ENCODE measurements around the gene MACROD2.

Gene MACROD2

GRCh38 chr20:15065794-15066193, 1070.5 kb downstream of the MACROD2 start:
- no peak overlapping the region for H3K27ac Mint-ChIP-seq
- no peaks in the 10 kb centered on the region for H3K4me1 Mint-ChIP-seq
- no peaks in the 10 kb centered on the region for H3K36me3 Mint-ChIP-seq
- no peak for DNase-seq
- no peaks in the 10 kb centered on the region for H3K27me3 Mint-ChIP-seq
- no peak overlapping the region for H3K4me3 Mint-ChIP-seq
- peaks cover 12% of the 10 kb centered on the region for H3K9me3 Mint-ChIP-seq
- CTCF ChIA-PET: no interaction called here

DNA sequence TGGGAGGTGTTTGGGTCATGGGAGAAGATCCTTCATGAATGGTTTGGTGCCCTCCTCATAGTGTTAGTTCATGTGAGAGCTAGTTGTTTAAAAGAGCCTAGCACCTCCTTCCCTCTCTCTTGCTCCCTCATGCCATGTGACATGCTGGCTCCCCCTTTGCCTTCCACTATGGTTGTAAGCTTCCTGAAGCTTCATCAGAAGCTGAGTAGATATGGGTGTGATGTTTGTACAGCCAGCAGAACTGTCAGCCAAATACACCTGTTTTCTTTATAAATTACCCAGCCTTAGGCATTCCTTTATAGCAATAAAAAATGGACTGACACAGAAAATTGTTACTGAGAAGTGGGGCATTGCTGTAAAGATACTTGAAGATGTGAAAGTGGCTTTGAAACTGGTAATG, 1073.2 kb downstream of the MACROD2 start:
- Mint-ChIP-seq H3K36me3 (no peaks in the 10 kb centered on the region), H3K27ac (no peak overlapping the region), H3K9me3 (peaks cover 12% of the 10 kb centered on the region), H3K4me3 (no peak overlapping the region), H3K27me3 (no peaks in the 10 kb centered on the region), H3K4me1 (no peaks in the 10 kb centered on the region)
- CTCF ChIA-PET: no interaction called here
- DNase-seq: no peak

- Mint-ChIP-seq H3K27ac (no peak overlapping the region), H3K27me3 (no peaks in the 10 kb centered on the region), H3K4me1 (no peaks in the 10 kb centered on the region), H3K36me3 (no peaks in the 10 kb centered on the region), H3K4me3 (no peak overlapping the region), H3K9me3 (peaks cover 12% of the 10 kb centered on the region)
- no peak for DNase-seq
- CTCF ChIA-PET: no interaction called here
Observed at GRCh38 chr20:15069355-15069754, 1074.0 kb downstream of the MACROD2 start.

DNA sequence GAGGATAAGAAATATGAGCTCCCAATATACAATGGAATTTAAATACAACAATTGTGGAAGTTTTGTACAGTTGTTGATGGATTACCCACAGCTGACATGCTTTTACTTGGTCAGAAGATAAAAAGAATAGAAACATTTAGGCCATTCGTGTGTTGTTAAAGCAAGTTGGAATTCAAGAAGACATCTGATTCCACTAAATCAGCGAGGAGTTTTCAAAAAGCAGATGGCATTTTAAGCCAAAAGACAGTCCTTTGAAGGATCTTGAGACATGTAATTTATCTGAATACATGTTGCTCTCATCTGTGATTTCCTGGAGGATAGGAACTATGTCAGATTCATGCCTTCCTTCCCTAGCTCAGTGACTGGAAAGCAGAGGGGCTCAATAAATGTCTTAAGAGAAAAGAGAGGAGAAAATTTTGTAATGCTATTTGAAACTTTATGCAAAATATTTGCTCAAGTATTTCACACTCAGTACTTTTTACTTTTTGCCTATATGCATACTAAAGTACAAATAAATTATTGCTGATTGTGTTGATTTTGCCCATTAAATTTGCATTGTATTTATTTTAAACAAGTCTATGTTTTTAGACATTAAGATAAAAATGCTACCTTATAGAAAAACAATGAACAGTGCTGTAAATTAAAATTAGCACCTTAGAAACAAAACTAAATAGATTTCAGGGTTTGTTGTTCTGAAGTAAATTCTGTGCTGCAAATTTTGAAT, 1075.9 kb downstream of the MACROD2 start:
- Mint-ChIP-seq H3K4me1 (no peaks in the 10 kb centered on the region), H3K9me3 (peaks cover 6% of the 10 kb centered on the region), H3K36me3 (no peaks in the 10 kb centered on the region), H3K27me3 (no peaks in the 10 kb centered on the region), H3K27ac (no peak overlapping the region), H3K4me3 (no peak overlapping the region)
- CTCF ChIA-PET: no interaction called here
- DNase-seq: no peak

GRCh38 chr20:15072316-15072715, 1077.0 kb downstream of the MACROD2 start:
- Mint-ChIP-seq H3K36me3 (no peaks in the 10 kb centered on the region), H3K27ac (no peak overlapping the region), H3K27me3 (no peaks in the 10 kb centered on the region), H3K4me1 (no peaks in the 10 kb centered on the region), H3K9me3 (peaks cover 4% of the 10 kb centered on the region), H3K4me3 (no peak overlapping the region)
- no peak for DNase-seq
- CTCF ChIA-PET: no interaction called here

DNA sequence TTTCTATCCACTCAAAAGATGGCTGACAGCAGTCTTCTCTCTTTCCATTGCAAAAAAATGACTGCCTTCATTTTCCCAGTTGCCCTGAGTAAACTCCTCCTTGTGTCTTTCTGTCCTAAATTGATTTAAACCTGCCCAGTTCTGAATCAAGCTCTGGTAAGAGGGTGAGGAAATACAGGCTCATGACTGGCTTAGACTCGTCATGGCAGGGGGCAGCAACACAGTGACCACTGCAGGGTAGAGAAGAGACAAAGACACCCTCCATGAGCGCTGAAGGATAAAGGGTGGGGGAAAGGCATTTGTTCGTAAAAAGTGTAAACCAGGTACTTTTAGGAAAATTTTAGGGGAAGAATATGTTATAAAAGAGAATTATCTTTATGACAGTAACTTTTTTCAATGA, 1080.3 kb downstream of the MACROD2 start:
- no peak for DNase-seq
- Mint-ChIP-seq H3K4me1 (no peaks in the 10 kb centered on the region), H3K27me3 (no peaks in the 10 kb centered on the region), H3K9me3 (peaks cover 2% of the 10 kb centered on the region), H3K4me3 (no peak overlapping the region), H3K27ac (no peak overlapping the region), H3K36me3 (no peaks in the 10 kb centered on the region)
- CTCF ChIA-PET: no interaction called here

GRCh38 chr20:15076785-15077184, 1081.5 kb downstream of the MACROD2 start:
- no peak for DNase-seq
- H3K27ac Mint-ChIP-seq: no peak overlapping the region
- H3K27me3 Mint-ChIP-seq: no peaks in the 10 kb centered on the region
- H3K36me3 Mint-ChIP-seq: no peaks in the 10 kb centered on the region
- H3K9me3 Mint-ChIP-seq: peaks cover 2% of the 10 kb centered on the region
- CTCF ChIA-PET: no interaction called here
- H3K4me3 Mint-ChIP-seq: no peak overlapping the region
- no peaks in the 10 kb centered on the region for H3K4me1 Mint-ChIP-seq

- Mint-ChIP-seq H3K36me3 (no peaks in the 10 kb centered on the region), H3K4me3 (no peak overlapping the region), H3K27me3 (no peaks in the 10 kb centered on the region), H3K27ac (no peak overlapping the region), H3K4me1 (no peaks in the 10 kb centered on the region), H3K9me3 (peaks cover 2% of the 10 kb centered on the region)
- CTCF ChIA-PET: no interaction called here
- no peak for DNase-seq
Observed at GRCh38 chr20:15077733-15078250, 1082.5 kb downstream of the MACROD2 start.

DNA sequence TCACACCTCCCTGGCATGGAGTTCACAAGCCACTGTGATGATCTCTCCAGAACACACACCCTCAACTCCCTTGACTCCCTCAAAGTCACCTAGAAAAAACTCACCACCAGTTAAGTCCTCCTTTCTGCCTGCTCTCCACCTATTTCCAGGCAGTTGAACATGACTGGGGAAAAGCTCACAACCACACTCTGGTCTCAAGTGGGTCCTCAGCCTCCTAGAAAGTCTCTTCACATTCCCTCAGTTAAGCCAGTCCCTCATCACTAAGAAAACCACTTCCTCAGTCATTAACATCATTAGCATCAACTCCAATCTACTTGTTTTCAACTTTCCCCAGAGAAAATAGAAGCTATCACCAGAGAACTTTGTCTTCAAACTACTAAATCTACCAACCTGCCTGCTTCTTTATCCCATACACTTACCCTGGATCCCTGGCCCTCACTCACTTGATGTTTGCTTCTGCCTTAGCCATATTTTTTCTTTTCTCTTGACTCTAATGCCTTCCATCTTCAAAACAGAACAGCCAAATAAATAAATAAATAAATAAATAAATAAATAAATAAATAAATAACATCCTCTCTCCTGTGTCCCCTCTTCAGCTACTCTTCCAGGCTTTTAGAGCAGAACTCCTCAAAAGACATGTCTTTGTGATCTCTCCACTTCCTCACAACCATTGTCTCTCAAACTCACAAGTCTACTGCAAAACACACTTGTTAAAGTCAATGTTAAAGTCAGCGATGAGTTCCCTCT, 1084.5 kb downstream of the MACROD2 start:
- CTCF ChIA-PET: no interaction called here
- no peaks in the 10 kb centered on the region for H3K36me3 Mint-ChIP-seq
- no peak for DNase-seq
- H3K27me3 Mint-ChIP-seq: no peaks in the 10 kb centered on the region
- no peak overlapping the region for H3K4me3 Mint-ChIP-seq
- H3K9me3 Mint-ChIP-seq: peaks cover 3% of the 10 kb centered on the region
- no peak overlapping the region for H3K27ac Mint-ChIP-seq
- H3K4me1 Mint-ChIP-seq: no peaks in the 10 kb centered on the region

GRCh38 chr20:15081261-15081660, 1085.9 kb downstream of the MACROD2 start:
- CTCF ChIA-PET: no interaction called here
- Mint-ChIP-seq H3K9me3 (peaks cover 2% of the 10 kb centered on the region), H3K4me1 (no peaks in the 10 kb centered on the region), H3K36me3 (no peaks in the 10 kb centered on the region), H3K27me3 (no peaks in the 10 kb centered on the region), H3K4me3 (no peak overlapping the region), H3K27ac (no peak overlapping the region)
- DNase-seq: no peak

GRCh38 chr20:15091421-15092037, 1096.2 kb downstream of the MACROD2 start:
- Mint-ChIP-seq H3K36me3 (no peaks in the 10 kb centered on the region), H3K4me3 (no peak overlapping the region), H3K27me3 (no peaks in the 10 kb centered on the region), H3K27ac (no peak overlapping the region), H3K9me3 (peaks cover 4% of the 10 kb centered on the region), H3K4me1 (no peaks in the 10 kb centered on the region)
- no peak for DNase-seq
- CTCF ChIA-PET: no interaction called here

GRCh38 chr20:15098351-15098750, 1103.0 kb downstream of the MACROD2 start:
- H3K27ac Mint-ChIP-seq: no peak overlapping the region

GRCh38 chr20:15099130-15099529, 1103.8 kb downstream of the MACROD2 start:
- Mint-ChIP-seq H3K4me3 (no peak overlapping the region), H3K27ac (no peak overlapping the region), H3K27me3 (no peaks in the 10 kb centered on the region), H3K9me3 (peaks cover 18% of the 10 kb centered on the region), H3K36me3 (no peaks in the 10 kb centered on the region), H3K4me1 (no peaks in the 10 kb centered on the region)
- DNase-seq: no peak
- CTCF ChIA-PET: no interaction called here

More at GRCh38 chr20:15098351-15098750, 1103.0 kb downstream of the MACROD2 start:
- Mint-ChIP-seq H3K4me3 (no peak overlapping the region), H3K36me3 (no peaks in the 10 kb centered on the region), H3K4me1 (no peaks in the 10 kb centered on the region), H3K9me3 (peaks cover 13% of the 10 kb centered on the region), H3K27me3 (no peaks in the 10 kb centered on the region)
- CTCF ChIA-PET: no interaction called here
- no peak for DNase-seq

GRCh38 chr20:15100506-15101160, 1105.3 kb downstream of the MACROD2 start:
- no peaks in the 10 kb centered on the region for H3K4me1 Mint-ChIP-seq
- DNase-seq: no peak

More at GRCh38 chr20:15100506-15101160, 1105.3 kb downstream of the MACROD2 start:
- Mint-ChIP-seq H3K36me3 (no peaks in the 10 kb centered on the region), H3K9me3 (peaks cover 18% of the 10 kb centered on the region), H3K27me3 (no peaks in the 10 kb centered on the region), H3K4me3 (no peak overlapping the region), H3K27ac (no peak overlapping the region)
- CTCF ChIA-PET: no interaction called here

Measured in activated naive CD4-positive, alpha-beta T cell treated with anti-CD3 and anti-CD28 coated beads, Interleukin-2, amount 10 ng/mL, durations not matched to agents 7 days and 5 days (primary cell).